ENCODE data around the gene CEBPA. TPM values are rescaled to one million over a fixed set of nuclear protein-coding genes. Genes with fewer than 3 reads are reported as not detected.

CEBPA gene
- polyA plus RNA-seq, 4 donors = 31.0 to 203 (median 58.2) TPM

DNA sequence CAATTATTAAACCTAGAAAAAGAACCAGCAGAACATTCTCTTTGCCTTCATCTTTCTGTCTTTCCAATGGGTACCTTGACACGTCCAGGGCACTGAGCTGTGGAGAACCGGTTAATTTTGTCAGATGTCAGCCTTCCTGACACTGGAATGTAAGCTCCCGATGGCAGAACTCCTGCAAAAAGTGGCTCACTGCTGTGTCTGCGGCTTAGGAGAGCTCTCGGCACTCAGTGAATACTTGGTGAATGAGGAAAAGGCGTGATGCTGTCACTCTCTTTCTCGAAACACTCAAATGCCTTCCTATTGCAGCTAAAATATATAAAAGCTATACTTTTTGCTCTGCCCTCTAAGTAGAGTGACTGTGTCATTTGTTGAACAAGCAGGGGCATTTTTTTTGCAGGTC lies 17.6 kb downstream of the CEBPA start:
- H3K4me3 ChIP-seq (ENCODE audit: low read depth in 1 of 3, low read length in 3 of 3) = no peak overlapping the region
- no peak overlapping the region for H3K27ac ChIP-seq (ENCODE audit: low read depth in 1 of 3, low read length in 2 of 3)
- no peaks in the 10 kb centered on the region for H3K27me3 ChIP-seq (ENCODE audit: control insufficient read depth in 3 of 3, insufficient read depth in 3 of 3, low read length in 3 of 3)
- FAIRE-seq (no peak), DNase-seq (no peak)
- 82 to 91% (median 89%) methylated on average over 7 of the region's 7 CpGs for WGBS, 3 donors
- H3K9me3 ChIP-seq (ENCODE audit: control insufficient read depth in 2 of 2, insufficient read depth in 1 of 2, low read depth in 1 of 2, low read length in 1 of 2) = peaks cover 0 to 11% of the 10 kb centered on the region in 2 donors
- H3K4me1 ChIP-seq (ENCODE audit: control insufficient read depth in 3 of 3, insufficient read depth in 2 of 3, low read depth in 1 of 3, low read length in 2 of 3) = peaks cover 0 to 22% (median 0%) of the 10 kb centered on the region in 3 donors
- H3K36me3 ChIP-seq (ENCODE audit: control insufficient read depth in 3 of 3, insufficient read depth in 2 of 3, low read depth in 1 of 3, low read length in 3 of 3) = no peaks in the 10 kb centered on the region

DNA sequence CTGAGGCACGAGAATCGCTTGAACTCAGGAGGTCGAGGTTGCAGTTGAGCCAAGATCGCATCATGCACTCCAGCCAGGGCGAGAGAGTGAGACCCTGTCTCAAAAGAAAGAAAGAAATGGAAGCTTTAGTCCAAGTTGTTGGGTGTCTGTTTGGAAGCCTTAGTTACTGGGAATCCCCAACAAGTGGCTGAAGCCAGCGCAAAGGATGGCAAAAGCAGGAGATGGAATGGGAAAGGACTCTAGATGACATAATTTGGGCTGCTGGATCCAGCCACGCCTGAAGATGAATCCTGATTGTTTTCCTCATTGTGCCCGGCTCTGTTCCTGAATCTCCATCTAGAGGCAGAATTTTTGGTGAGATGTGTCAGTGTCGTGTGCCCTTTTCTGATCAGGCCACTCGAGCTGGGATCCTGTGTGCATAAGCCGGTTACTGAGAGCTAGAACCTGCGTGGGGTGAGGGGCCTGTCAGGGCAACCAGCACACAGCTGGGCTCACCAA lies 18.1 kb downstream of the CEBPA start:
- FAIRE-seq (no peak), DNase-seq (no peak)
- Histone ChIP-seq H3K27me3 (ENCODE audit: control insufficient read depth in 3 of 3, insufficient read depth in 3 of 3, low read length in 3 of 3) (no peaks in the 10 kb centered on the region), H3K36me3 (ENCODE audit: control insufficient read depth in 3 of 3, insufficient read depth in 2 of 3, low read depth in 1 of 3, low read length in 3 of 3) (no peaks in the 10 kb centered on the region), H3K9me3 (ENCODE audit: control insufficient read depth in 2 of 2, insufficient read depth in 1 of 2, low read depth in 1 of 2, low read length in 1 of 2) (peaks cover 0 to 11% of the 10 kb centered on the region in 2 donors), H3K4me1 (ENCODE audit: control insufficient read depth in 3 of 3, insufficient read depth in 2 of 3, low read depth in 1 of 3, low read length in 2 of 3) (peaks cover 0 to 23% (median 0%) of the 10 kb centered on the region in 3 donors), H3K27ac (ENCODE audit: low read depth in 1 of 3, low read length in 2 of 3) (no peak overlapping the region), H3K4me3 (ENCODE audit: low read depth in 1 of 3, low read length in 3 of 3) (no peak overlapping the region)
- 90 to 97% (median 95%) methylated on average over 12 of the region's 12 CpGs for WGBS, 3 donors

DNA sequence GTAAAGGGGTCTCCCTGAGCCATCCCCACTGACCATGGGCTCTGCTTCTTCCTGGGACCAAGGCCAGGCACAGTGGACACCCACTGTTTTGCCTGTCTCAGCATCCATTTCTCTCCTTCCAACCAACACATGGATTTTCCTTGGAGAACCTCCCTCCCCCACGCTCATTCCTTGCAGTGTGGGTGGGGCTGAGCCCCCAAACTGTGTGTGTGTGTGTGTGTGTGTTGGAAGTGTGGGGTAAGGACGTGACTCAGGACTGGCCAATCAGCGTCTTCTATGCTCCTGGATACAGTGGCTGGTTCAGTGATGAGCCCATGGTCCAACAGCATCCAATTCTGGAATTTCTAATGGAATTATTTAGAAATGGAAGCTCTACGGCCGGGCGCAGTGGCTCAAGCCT lies 18.7 kb downstream of the CEBPA start:
- DNase-seq (no peak), FAIRE-seq (no peak)
- Histone ChIP-seq H3K9me3 (ENCODE audit: control insufficient read depth in 2 of 2, insufficient read depth in 1 of 2, low read depth in 1 of 2, low read length in 1 of 2) (peaks cover 0 to 11% of the 10 kb centered on the region in 2 donors), H3K36me3 (ENCODE audit: control insufficient read depth in 3 of 3, insufficient read depth in 2 of 3, low read depth in 1 of 3, low read length in 3 of 3) (no peaks in the 10 kb centered on the region), H3K27me3 (ENCODE audit: control insufficient read depth in 3 of 3, insufficient read depth in 3 of 3, low read length in 3 of 3) (no peaks in the 10 kb centered on the region), H3K4me1 (ENCODE audit: control insufficient read depth in 3 of 3, insufficient read depth in 2 of 3, low read depth in 1 of 3, low read length in 2 of 3) (peaks cover 0 to 29% (median 0%) of the 10 kb centered on the region in 3 donors), H3K27ac (ENCODE audit: low read depth in 1 of 3, low read length in 2 of 3) (no peak overlapping the region), H3K4me3 (ENCODE audit: low read depth in 1 of 3, low read length in 3 of 3) (no peak overlapping the region)
- 86 to 92% (median 88%) methylated on average over 6 of the region's 6 CpGs for WGBS, 3 donors

- no peak for FAIRE-seq
- Histone ChIP-seq H3K36me3 (ENCODE audit: control insufficient read depth in 3 of 3, insufficient read depth in 2 of 3, low read depth in 1 of 3, low read length in 3 of 3) (no peaks in the 10 kb centered on the region), H3K27ac (ENCODE audit: low read depth in 1 of 3, low read length in 2 of 3) (no peak overlapping the region), H3K9me3 (ENCODE audit: control insufficient read depth in 2 of 2, insufficient read depth in 1 of 2, low read depth in 1 of 2, low read length in 1 of 2) (no peaks in the 10 kb centered on the region), H3K4me1 (ENCODE audit: control insufficient read depth in 3 of 3, insufficient read depth in 2 of 3, low read depth in 1 of 3, low read length in 2 of 3) (peaks cover 0 to 43% (median 0%) of the 10 kb centered on the region in 3 donors), H3K27me3 (ENCODE audit: control insufficient read depth in 3 of 3, insufficient read depth in 3 of 3, low read length in 3 of 3) (no peaks in the 10 kb centered on the region), H3K4me3 (ENCODE audit: low read depth in 1 of 3, low read length in 3 of 3) (no peak overlapping the region)
- no peak for DNase-seq
- 70 to 74% (median 73%) methylated on average over 14 of the region's 14 CpGs for WGBS, 3 donors
These were observed 20.2 kb downstream of the CEBPA start for GRCh38 chr19:33282036-33282671.

GRCh38 chr19:33281296-33281926 lies 20.9 kb downstream of the CEBPA start:
- Histone ChIP-seq H3K4me3 (ENCODE audit: low read depth in 1 of 3, low read length in 3 of 3) (no peak overlapping the region), H3K4me1 (ENCODE audit: control insufficient read depth in 3 of 3, insufficient read depth in 2 of 3, low read depth in 1 of 3, low read length in 2 of 3) (peaks cover 0 to 50% (median 0%) of the 10 kb centered on the region in 3 donors), H3K36me3 (ENCODE audit: control insufficient read depth in 3 of 3, insufficient read depth in 2 of 3, low read depth in 1 of 3, low read length in 3 of 3) (no peaks in the 10 kb centered on the region), H3K9me3 (ENCODE audit: control insufficient read depth in 2 of 2, insufficient read depth in 1 of 2, low read depth in 1 of 2, low read length in 1 of 2) (peaks cover 0 to 5% of the 10 kb centered on the region in 2 donors), H3K27me3 (ENCODE audit: control insufficient read depth in 3 of 3, insufficient read depth in 3 of 3, low read length in 3 of 3) (no peaks in the 10 kb centered on the region), H3K27ac (ENCODE audit: low read depth in 1 of 3, low read length in 2 of 3) (no peak overlapping the region)
- DNase-seq (no peak), FAIRE-seq (no peak)
- 54 to 82% (median 64%) methylated on average over 16 to 22 of the region's 22 CpGs for WGBS, 3 donors

- H3K4me1 ChIP-seq (ENCODE audit: control insufficient read depth in 3 of 3, insufficient read depth in 2 of 3, low read depth in 1 of 3, low read length in 2 of 3) = peaks cover 0 to 50% (median 2%) of the 10 kb centered on the region in 3 donors
- H3K9me3 ChIP-seq (ENCODE audit: control insufficient read depth in 2 of 2, insufficient read depth in 1 of 2, low read depth in 1 of 2, low read length in 1 of 2) = peaks cover 0 to 5% of the 10 kb centered on the region in 2 donors
- FAIRE-seq = no peak
- no peak for DNase-seq
- no peaks in the 10 kb centered on the region for H3K36me3 ChIP-seq (ENCODE audit: control insufficient read depth in 3 of 3, insufficient read depth in 2 of 3, low read depth in 1 of 3, low read length in 3 of 3)
- no peak overlapping the region for H3K27ac ChIP-seq (ENCODE audit: low read depth in 1 of 3, low read length in 2 of 3)
- no peak overlapping the region for H3K4me3 ChIP-seq (ENCODE audit: low read depth in 1 of 3, low read length in 3 of 3)
- WGBS, 3 donors = 66 to 75% (median 70%) methylated on average over 8 of the region's 8 CpGs
- H3K27me3 ChIP-seq (ENCODE audit: control insufficient read depth in 3 of 3, insufficient read depth in 3 of 3, low read length in 3 of 3) = no peaks in the 10 kb centered on the region
These were observed 21.9 kb downstream of the CEBPA start for GRCh38 chr19:33280351-33280921.

- Histone ChIP-seq H3K27ac (ENCODE audit: low read depth in 1 of 3, low read length in 2 of 3) (peak overlapping the region in 1 of 3 donors; percentile 8), H3K4me3 (ENCODE audit: low read depth in 1 of 3, low read length in 3 of 3) (no peak overlapping the region), H3K9me3 (ENCODE audit: control insufficient read depth in 2 of 2, insufficient read depth in 1 of 2, low read depth in 1 of 2, low read length in 1 of 2) (peaks cover 0 to 5% of the 10 kb centered on the region in 2 donors), H3K36me3 (ENCODE audit: control insufficient read depth in 3 of 3, insufficient read depth in 2 of 3, low read depth in 1 of 3, low read length in 3 of 3) (no peaks in the 10 kb centered on the region), H3K27me3 (ENCODE audit: control insufficient read depth in 3 of 3, insufficient read depth in 3 of 3, low read length in 3 of 3) (no peaks in the 10 kb centered on the region), H3K4me1 (ENCODE audit: control insufficient read depth in 3 of 3, insufficient read depth in 2 of 3, low read depth in 1 of 3, low read length in 2 of 3) (peaks cover 0 to 53% (median 2%) of the 10 kb centered on the region in 3 donors)
- WGBS, 3 donors = 87 to 95% (median 89%) methylated on average over 17 of the region's 17 CpGs
- FAIRE-seq (no peak), DNase-seq (no peak)
These were observed 22.6 kb downstream of the CEBPA start for GRCh38 chr19:33279430-33280350.
